Activated T-helper 17 cell treated with anti-CD3 and anti-CD28 coated beads, Interleukin-2, amount 50 U/mL, for 72 hours (primary cell): Measurements from ENCODE around the gene DNPH1. TPM values are rescaled to one million over a fixed set of nuclear protein-coding genes. Genes with fewer than 3 reads are reported as not detected.

Experiments
- ATAC-seq: fragments of 150-1000 bp; cut with Tn5 transposase; replicated peaks from 2 replicates; pipeline ENCODE4 v1.10.0; 2021; ENCODE audit warnings: mild to moderate bottlenecking, moderate library complexity
- H3K27ac Mint-ChIP-seq: one replicate; pipeline ENCODE4 v1.8.0; 2022; ENCODE audit warnings: mixed read lengths
- H3K27me3 Mint-ChIP-seq: one replicate; pipeline ENCODE4 v1.8.0; 2022; ENCODE audit warnings: mixed read lengths
- H3K36me3 Mint-ChIP-seq: one replicate; pipeline ENCODE4 v1.8.0; 2022; ENCODE audit warnings: low read depth, mild to moderate bottlenecking, mixed read lengths
- H3K4me1 Mint-ChIP-seq: one replicate; pipeline ENCODE4 v1.8.0; 2022; ENCODE audit warnings: mixed read lengths
- H3K4me3 Mint-ChIP-seq: one replicate; pipeline ENCODE4 v1.8.0; 2022; ENCODE audit warnings: mild to moderate bottlenecking, mixed read lengths
- H3K9me3 Mint-ChIP-seq: one replicate; pipeline ENCODE4 v1.8.0; 2022; ENCODE audit warnings: mixed read lengths
- total RNA-seq, 2 donors: library from RNA; stranded (reverse); gene quantifications; one replicate each; pipeline ENCODE4 v1.2.3, GENCODE V29; 2022

The DNPH1 gene
- total RNA-seq, 2 donors from 2014 or later: 42.6 to 57.8 TPM

GRCh38 chr6:43242908-43243663 is 13.8 kb upstream of the DNPH1 start, which contains the start of gene TTBK1:
Gene TTBK1, plus strand, starts transcription at chr6:43243481. Its CDS starts 3,180 bp downstream, at chr6:43246661.
- Mint-ChIP-seq H3K9me3 (no peaks in the 10 kb centered on the region), H3K27me3 (peaks cover 9% of the 10 kb centered on the region), H3K4me3 (no peak within 1 kb of the TSS), H3K36me3 (no peaks in the 10 kb centered on the region), H3K27ac (no peak within 1 kb of the TSS), H3K4me1 (peaks cover 13% of the 10 kb centered on the region)
- no peak for ATAC-seq

- no peak for ATAC-seq
- peaks cover 1% of the 10 kb centered on the region for H3K4me1 Mint-ChIP-seq
- H3K4me3 Mint-ChIP-seq: no peak overlapping the region
- H3K27me3 Mint-ChIP-seq: peaks cover 15% of the 10 kb centered on the region
- H3K9me3 Mint-ChIP-seq: no peaks in the 10 kb centered on the region
- H3K27ac Mint-ChIP-seq: no peak overlapping the region
- no peaks in the 10 kb centered on the region for H3K36me3 Mint-ChIP-seq
Measured at GRCh38 chr6:43241446-43241845, 12.2 kb upstream of the DNPH1 start.

DNA sequence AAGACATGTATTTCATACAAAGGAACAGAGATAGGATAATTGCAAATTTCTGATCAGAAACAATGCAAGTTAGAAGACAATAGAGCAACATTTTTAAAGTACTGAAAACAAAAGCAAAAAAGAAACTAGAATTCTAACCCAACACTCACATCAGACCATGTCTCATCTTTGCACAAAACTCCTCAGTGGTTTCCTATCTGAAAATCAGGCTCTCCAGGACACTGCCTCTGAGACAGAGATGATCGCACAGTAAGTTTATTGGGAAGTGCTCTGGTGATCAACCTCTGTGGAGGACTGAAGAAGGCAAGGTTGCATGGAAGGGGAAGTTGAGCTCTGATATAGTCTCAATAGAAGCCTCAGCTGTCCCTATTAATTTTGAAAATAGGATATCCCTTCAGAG is 11.7 kb upstream of the DNPH1 start:
- ATAC-seq: peak; percentile 28
- Mint-ChIP-seq H3K4me3 (no peak overlapping the region), H3K27ac (no peak overlapping the region), H3K9me3 (no peaks in the 10 kb centered on the region), H3K27me3 (peaks cover 17% of the 10 kb centered on the region), H3K36me3 (no peaks in the 10 kb centered on the region), H3K4me1 (no peaks in the 10 kb centered on the region)

DNA sequence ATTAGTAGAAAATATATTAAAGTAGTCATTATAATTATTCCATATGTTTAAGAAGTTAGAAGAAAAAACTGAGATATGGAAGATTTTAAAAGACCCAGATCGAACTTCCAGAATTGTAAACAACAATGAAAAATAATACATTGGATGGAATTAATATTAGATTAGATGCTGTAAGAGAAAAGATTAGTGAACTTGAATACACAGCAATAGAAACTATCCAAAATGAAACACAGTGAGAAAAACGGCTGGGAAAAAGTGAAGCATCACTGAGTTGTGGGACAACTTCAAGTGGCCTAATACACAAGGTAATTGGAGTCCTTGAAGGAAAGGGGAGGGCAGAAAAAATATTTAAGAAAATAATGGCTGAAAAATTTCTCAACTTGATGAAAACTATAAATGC is 9.8 kb upstream of the DNPH1 start:
- Mint-ChIP-seq H3K4me3 (no peak overlapping the region), H3K27me3 (peaks cover 17% of the 10 kb centered on the region), H3K9me3 (no peaks in the 10 kb centered on the region), H3K4me1 (no peaks in the 10 kb centered on the region), H3K27ac (no peak overlapping the region), H3K36me3 (no peaks in the 10 kb centered on the region)
- ATAC-seq: no peak

DNA sequence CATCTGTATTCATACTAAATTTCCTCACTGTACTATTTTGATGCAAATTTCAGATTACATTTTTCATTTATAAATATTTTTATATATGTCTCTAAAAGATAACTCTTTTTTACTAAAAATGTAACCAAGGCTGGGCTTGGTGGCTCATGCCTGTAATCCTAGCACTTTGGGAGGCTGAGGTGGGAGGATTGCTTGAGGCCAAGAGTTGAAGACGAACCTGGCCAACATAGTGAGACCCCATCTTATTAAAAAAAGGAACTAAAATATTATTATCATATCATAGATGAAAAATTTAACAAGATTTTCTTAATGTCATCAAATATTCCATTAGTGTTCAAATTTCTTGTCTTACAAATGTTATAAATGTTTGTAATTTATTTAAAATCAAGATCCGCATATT is 6.6 kb upstream of the DNPH1 start:
- Mint-ChIP-seq H3K9me3 (no peaks in the 10 kb centered on the region), H3K4me3 (no peak overlapping the region), H3K36me3 (no peaks in the 10 kb centered on the region), H3K27ac (no peak overlapping the region), H3K4me1 (no peaks in the 10 kb centered on the region), H3K27me3 (peaks cover 11% of the 10 kb centered on the region)
- no peak for ATAC-seq

GRCh38 chr6:43231735-43232450 is 2.6 kb upstream of the DNPH1 start:
- H3K4me1 Mint-ChIP-seq: peaks cover 4% of the 10 kb centered on the region
- no peak overlapping the region for H3K27ac Mint-ChIP-seq
- no peak overlapping the region for H3K4me3 Mint-ChIP-seq
- no peaks in the 10 kb centered on the region for H3K36me3 Mint-ChIP-seq
- peaks cover 3% of the 10 kb centered on the region for H3K27me3 Mint-ChIP-seq
- no peaks in the 10 kb centered on the region for H3K9me3 Mint-ChIP-seq
- no peak for ATAC-seq

DNA sequence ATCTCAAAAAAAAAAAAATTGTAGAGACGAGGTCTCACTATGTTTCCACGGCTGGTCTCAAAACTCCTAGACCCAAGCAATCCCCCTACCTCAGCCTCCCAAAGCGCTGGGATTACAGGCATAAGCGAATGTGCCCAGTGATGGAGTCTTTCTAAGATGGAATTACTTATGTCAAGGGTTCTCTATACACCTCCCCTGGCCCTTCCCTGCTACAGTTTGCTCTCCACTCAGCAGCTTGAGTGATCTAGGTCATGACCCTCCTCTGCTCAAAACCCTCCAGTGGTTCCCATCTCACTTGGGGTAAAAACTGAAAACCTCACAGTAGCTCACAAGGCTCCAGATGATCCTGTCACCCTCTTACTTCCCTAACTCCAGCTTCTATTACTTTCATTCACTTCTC is 1.8 kb upstream of the DNPH1 start:
- Mint-ChIP-seq H3K27ac (no peak overlapping the region), H3K36me3 (no peaks in the 10 kb centered on the region), H3K4me3 (no peak overlapping the region), H3K4me1 (peaks cover 4% of the 10 kb centered on the region), H3K27me3 (no peaks in the 10 kb centered on the region), H3K9me3 (no peaks in the 10 kb centered on the region)
- no peak for ATAC-seq

DNA sequence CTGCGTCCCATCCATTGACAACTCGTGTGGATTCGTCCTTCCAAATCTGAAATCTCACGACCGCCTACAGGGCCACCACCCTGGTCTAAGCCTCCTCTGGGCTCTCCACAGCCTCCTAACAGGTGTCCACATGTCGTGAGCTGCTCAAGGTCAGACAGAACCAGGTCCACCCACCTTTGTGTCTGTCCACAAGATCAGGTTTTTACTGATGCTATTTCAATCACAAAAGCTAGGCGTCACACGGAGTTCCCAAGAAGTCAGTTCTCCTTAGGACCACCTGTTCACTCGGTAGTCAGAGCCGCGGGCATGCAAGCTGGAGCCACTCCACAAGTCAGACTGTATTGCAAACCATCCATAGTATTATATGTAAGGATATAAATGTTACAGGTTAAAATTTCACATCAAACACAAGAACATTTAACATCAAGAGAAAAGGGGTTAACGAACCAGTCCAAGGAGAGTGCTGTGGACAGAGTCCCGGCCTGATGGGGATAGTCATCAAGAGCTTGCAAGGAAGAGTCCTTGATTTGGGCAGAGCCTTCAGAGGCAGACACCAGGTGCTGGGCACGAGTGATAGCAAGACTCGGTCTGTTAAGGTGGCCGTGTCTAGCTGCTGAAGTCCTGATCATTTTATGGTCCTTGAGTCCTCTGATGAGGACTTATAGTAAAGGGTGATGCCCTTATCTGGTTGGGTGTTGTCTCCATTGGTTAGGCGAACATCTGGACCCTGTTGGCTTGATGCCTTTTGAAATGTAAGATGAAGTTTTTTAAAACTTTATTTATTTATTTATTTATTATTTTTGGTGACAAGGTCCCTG is 731 bp upstream of the DNPH1 start:
- Mint-ChIP-seq H3K9me3 (no peaks in the 10 kb centered on the region), H3K4me1 (peaks cover 10% of the 10 kb centered on the region), H3K27ac (peak overlapping the region; percentile 93), H3K27me3 (no peaks in the 10 kb centered on the region), H3K4me3 (peak overlapping the region; percentile 85), H3K36me3 (peaks cover 7% of the 10 kb centered on the region)
- ATAC-seq: peak; percentile 5

DNA sequence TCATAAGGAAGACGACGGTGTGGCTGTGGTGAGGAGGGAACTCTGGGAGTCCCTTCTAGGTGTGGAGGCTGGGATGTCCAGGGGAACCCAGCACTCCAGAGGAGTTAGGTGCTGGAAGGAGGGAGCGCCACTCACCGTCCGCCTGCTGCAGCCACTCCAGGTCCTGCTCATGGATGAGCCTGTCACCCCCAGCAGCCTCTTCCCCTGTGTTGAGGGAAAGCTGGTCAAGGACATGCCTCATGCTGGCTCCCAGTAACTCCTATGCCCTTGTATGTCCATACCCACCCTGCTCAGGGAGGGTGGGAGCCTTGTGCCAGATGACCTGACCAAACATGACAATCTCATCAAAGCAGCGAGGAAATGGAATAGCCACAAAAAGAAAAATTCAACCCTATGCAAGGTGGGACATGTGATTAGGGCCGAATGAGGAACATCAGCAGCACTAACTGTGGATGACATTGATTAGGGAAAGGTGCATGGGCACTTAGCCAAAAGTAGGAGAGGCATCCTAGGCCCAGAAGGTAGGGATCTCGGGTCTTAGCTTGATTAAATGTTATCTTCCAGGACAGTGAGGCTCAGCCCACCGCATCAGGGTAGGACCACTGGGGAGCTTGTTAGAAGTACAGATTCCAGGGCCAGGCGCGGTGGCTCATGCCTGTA is 3.0 kb downstream of the DNPH1 start:
- Mint-ChIP-seq H3K9me3 (no peaks in the 10 kb centered on the region), H3K36me3 (peaks cover 35% of the 10 kb centered on the region), H3K27ac (peak overlapping the region; percentile 95), H3K27me3 (no peaks in the 10 kb centered on the region), H3K4me1 (peaks cover 22% of the 10 kb centered on the region), H3K4me3 (peak overlapping the region; percentile 89)
- ATAC-seq: no peak

DNA sequence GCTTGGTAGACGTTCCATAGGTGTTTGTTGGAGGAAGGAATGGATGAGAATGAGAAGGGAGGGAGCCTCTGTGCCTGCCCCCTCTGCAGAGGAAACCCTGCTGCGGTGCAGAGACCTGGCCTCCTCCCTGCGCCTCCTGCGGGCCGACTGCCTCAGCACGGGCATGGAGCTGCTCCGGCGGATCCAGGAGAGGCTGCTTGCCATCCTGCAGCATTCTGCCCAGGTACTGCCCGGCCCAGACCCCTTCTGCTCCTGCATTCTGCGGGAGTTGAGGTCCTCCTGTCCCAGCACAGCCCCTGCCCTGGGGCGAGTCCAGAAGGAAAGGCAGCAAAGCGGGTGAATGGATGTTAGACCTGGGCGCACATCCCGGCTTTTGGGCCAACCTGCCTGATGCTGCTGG is 6.1 kb downstream of the DNPH1 start:
- Mint-ChIP-seq H3K4me1 (peaks cover 18% of the 10 kb centered on the region), H3K27ac (peak overlapping the region; percentile 71), H3K27me3 (no peaks in the 10 kb centered on the region), H3K36me3 (peaks cover 58% of the 10 kb centered on the region), H3K9me3 (no peaks in the 10 kb centered on the region), H3K4me3 (peak overlapping the region; percentile 89)
- ATAC-seq: no peak

GRCh38 chr6:43222418-43223059 is 6.7 kb downstream of the DNPH1 start:
- Mint-ChIP-seq H3K4me3 (peak overlapping the region; percentile 89), H3K27me3 (no peaks in the 10 kb centered on the region), H3K36me3 (peaks cover 62% of the 10 kb centered on the region), H3K9me3 (no peaks in the 10 kb centered on the region), H3K4me1 (peaks cover 18% of the 10 kb centered on the region), H3K27ac (peak overlapping the region; percentile 79)
- no peak for ATAC-seq

DNA sequence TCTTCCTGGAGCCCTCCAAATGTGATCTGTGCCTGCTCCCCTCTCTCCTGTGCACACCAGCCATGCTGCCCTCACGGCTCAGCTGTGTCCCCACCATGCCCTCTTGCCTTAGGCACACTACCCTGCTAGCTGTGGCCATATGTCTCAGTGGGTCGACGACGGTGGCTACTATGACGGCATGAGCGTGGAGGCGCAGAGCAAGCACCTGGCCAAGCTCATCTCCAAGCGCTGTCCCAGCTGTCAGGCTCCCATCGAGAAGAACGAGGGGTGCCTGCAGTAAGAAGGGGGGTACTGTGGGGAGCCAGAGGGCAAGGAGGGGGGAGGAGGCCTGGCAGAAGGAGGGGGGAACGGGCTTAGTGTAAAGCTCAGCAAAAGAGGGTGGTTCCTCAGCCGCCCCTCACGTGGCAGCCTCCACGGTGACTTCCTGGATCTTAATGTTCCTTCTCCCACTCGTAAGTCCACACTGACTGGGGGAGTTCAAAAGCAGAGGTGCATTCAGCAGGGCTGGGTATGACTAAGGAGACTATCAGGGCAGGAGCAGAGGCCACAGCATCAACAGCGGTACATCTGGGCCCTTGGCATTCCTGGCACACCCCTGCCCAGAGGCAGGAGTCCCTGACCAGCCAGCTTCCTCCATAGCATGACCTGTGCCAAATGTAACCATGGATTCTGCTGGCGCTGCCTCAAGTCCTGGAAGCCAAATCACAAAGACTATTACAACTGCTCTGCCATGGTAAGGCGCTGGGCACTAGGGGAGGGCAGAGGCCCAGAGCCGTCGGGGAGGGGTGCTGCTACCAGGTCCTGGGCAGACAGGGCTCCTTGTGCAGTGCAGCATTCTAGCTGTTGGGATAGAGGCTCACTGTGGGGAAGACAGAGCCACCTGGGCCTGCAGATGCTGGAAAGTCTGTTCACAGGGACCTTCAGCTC is 8.0 kb downstream of the DNPH1 start:
- peak overlapping the region; percentile 89 for H3K4me3 Mint-ChIP-seq
- peak overlapping the region; percentile 79 for H3K27ac Mint-ChIP-seq

GRCh38 chr6:43220439-43220951 is 8.8 kb downstream of the DNPH1 start:
- Mint-ChIP-seq H3K9me3 (no peaks in the 10 kb centered on the region), H3K27me3 (no peaks in the 10 kb centered on the region), H3K36me3 (peaks cover 76% of the 10 kb centered on the region), H3K27ac (peak overlapping the region; percentile 79), H3K4me3 (no peak overlapping the region), H3K4me1 (peaks cover 16% of the 10 kb centered on the region)
- no peak for ATAC-seq

More for the DNA sequence above, 8.0 kb downstream of the DNPH1 start:
- Mint-ChIP-seq H3K27me3 (no peaks in the 10 kb centered on the region), H3K4me1 (peaks cover 18% of the 10 kb centered on the region), H3K36me3 (peaks cover 72% of the 10 kb centered on the region), H3K9me3 (no peaks in the 10 kb centered on the region)
- no peak for ATAC-seq
